GM21619 (cell line): ENCODE data around the gene STX11.

ENCODE experiments used
- ATAC-seq: cut with Tn5 transposase; IDR thresholded peaks from one replicate; pipeline ENCODE4 v1.9.1; 2021; ENCODE audit not compliant: unreplicated experiment

STX11 gene

DNA sequence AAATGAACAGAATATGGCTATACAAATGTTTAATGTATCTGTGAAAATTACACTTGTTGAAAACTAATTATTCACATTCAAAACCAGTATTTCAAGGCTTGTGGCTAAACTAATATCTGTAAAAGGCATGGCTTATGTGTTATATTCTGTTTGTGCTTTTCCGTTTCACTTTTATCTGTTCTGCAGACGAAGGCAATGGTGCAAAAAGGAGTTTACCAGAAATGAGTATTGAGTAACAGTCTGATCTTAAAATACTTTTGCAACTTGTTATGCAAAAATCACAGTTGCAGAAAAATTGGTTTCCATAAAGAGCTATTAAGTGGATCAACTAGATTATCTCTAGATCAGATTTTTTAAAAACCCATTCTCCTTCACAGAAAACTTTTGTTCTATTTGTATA, 9.4 kb upstream of the STX11 start:
- peak; percentile 76 for ATAC-seq

DNA sequence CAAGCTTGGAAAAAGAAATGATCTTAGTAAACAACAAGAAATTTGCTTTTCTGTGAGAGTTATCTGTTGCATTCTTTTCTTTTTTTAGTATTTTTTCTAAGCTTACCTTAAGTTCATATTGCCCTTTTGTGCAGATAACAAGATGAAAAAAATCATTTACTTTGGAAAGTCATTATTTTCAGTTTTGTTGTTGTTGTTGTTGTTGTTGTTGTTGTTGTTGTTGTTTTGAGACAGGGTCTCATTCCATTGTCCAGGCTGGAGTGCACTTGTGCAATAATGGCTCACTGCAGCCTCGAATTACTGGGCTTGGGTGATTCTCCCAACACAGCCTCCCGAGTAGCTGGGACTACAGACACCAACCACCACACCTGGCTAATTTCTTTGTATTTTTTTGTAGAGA, 8.8 kb upstream of the STX11 start:
- no peak for ATAC-seq

DNA sequence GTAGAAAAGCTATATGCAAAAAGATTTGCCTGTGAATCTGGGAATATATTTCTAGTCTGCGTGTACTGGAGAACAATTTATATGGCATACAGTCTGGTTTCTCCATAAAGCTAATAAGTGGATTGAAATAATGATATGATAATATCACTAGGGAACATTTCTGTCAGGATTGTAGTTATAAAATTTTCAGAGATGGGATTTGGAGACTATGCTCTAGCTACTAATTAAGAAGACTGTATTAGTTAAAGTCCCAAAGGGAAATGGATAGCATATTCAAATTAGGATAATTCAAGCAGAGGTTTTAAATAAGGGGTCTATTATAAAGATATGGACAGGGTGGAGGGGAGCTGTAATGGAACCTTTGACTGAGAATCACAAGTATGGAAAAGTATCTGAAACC, 7.2 kb upstream of the STX11 start:
- no peak for ATAC-seq

DNA sequence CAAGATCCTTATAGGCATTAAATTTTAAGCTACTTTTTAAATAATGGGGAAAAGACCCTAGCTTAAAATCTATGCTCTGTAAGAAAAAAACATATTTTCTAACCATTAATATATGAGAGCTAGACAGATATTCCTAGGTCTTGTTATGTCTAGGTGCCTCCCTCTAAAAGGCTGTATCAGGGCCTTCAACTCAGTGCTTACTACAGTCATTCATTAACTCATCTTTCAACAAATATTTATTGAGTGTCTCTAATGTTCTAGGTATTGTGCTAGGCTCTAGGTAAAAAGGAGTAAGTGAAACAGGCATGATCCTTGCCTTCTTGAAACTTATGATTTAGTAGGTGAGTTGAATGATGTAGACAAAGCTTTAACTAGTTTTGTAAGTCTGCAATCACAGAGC, 6.4 kb upstream of the STX11 start:
- no peak for ATAC-seq

DNA sequence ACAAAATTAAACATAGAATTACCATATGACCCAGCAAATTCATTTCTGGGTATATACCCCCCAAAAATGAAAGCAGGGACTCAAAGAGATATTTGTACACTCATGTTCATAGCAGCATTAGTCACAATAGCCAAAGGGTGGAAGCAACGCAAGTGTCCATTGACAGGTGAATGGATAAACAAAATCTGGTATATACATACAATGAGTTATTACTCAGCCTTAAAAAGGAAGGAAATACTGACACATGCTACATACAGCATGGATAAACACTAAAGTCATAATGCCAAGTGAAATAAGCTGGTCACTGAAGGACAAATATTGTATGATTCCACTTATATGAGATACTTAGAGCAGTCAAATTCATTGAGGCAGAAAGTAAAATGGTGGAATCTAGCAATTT, 5.3 kb upstream of the STX11 start:
- ATAC-seq: no peak

DNA sequence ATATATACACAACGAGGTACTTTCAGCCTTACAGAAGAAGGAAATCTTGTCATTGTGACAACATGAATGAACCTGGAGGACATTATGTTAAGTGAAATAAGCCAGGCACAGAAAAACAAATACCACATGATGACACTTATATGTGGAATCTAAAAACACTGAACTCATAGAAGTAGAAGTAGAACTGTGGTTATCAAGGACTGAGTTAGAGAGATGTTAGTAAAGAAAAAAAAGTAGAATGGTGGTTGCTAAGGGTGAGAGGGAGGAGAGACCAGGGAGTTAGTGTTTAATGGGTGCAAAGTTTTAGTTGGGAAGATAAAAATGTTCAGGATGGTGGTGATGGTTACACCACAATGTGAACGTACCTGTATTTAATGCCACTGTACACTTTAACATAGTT, 4.8 kb upstream of the STX11 start:
- no peak for ATAC-seq

DNA sequence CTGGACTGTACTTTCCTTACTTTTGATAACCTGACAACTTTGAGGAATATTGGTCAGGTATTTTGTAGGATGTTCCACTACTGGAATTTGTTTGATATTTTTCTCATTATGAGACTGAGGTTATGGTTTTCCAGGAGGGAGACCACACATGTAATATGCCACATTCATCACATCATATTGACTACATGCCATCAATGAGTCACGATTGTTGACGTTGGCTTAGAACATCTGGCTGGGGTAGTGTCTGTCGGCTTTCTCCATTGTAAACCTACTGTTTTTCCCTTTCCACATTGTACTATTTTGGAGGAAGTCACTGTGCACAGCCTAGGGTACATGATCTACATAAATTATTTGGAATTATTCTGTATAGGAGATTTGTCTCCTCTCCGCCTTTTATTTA, 1.4 kb upstream of the STX11 start:
- no peak for ATAC-seq

DNA sequence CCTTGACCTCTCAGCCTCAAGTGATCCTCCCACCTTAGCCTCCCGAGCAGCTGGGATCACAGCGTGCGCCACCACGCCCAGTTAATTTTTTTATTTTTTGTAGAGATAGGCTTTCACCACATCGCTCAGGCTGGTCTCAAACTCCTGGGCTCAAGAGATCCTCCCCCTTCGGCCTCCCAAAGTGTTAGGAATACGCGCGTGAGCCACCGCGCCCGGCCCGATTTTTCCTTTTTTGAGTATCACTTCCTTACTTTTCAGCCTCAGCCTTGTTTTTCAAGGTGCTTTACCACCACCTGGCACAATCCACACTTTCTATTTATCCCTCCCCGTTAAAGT, 791 bp upstream of the STX11 start:
- ATAC-seq: no peak

DNA sequence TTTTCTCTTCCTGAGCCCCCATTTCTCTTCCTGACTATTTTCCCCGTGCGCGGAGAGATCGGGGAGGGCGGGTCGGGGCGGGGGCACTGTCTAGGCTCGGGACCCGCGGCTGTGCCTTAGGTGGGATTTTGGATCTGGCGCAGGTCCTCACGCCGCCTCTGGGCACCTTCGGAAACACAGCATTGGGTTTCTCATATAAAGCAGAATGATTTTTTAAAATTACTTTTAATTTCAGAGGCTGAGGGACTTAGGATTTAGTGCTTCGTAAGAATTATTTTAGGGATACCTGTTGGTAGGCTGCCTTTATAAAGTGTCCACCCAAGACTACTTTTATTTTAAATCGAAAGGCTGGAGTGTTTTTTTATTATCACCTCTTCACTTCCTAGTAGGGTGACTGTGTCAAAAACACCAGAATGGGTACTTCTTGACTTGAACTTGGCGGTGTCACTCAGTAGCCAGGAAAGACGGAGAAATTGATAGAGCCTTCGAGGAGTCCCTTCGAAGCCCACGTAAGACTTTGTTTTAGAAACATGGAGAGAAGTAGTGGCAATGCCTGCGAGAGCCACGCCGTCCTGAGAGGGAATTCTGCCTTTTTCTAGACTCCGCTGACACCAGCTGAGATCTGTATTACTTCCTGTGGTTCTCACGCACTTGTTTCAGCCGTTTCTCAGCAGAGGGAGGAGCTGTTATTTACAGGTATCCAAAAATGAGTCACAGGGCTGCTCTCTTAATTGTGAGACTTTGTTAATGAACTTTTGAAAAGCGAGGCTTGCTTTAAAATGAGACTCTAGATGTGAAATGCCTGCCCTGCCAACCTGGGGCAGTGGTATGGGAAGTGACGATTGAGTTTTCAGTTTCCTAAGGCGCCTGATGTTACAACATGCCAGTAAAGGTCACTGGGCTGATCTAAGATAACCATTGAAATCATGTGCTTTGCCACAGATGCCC, 667 bp downstream of the STX11 start:
- ATAC-seq: peak; percentile 62

DNA sequence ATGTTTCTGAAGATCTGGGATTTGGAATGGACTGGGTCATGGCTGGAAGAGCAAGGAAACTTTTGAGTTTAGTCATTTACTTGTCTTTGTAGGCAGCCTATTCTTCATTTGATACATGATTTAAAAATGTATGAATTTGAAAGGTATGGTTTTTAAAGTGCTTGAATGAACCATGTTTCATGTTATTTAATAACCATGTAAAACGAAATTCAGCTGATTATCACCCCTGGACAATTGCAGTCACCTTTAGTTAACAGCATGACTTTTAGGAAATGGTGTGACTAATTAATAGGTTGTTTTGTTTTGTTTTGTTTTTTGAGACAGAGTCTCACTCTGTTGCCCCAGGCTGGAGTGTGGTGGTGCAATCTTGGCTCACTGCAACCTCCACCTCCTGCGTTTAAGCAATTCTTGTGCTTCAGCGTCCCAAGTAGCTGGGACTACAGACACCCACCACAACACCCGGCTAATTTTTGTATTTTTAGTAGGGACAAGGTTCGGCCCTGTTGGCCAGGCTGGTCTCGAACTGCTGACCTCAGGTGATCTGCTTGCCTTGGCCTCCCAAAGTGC, 2.1 kb downstream of the STX11 start:
- ATAC-seq: no peak

DNA sequence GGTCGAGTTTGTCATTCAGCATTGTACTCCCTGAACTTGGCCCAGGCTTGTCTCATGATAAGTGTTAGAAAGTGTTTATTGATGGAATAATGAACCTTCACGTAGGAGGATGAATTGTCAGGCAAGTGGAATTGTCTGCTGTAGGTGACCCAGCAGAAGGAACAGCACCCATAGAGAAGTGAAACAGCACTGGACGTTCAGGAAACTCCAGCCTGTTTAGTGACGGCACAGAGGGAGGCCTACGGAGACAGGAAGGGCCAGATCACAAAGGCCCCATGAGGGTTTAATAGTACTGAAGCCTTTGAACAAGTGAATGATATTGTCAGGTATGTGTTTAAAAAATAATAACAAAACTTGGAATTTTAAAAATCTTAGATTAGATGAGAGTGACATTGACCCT, 2.9 kb downstream of the STX11 start:
- ATAC-seq: no peak

DNA sequence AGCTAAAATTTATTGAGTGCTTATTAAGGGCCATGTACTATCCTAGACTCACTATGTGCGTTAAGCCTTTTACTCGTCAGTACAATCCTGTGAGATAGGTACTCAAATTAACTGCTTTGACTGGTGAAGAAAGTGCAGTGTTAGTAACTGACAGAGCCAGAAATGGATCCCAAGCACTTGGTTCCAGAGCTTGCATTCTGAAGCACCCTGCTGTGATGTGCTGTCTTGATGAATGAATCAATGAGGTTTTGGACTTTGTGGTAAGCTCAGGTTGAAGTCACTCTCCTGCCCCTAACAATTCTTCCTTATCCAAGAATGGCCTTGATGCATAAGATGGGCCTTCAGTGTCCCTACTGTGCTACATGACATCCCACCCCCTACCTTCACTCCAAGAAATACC, 3.7 kb downstream of the STX11 start:
- no peak for ATAC-seq

DNA sequence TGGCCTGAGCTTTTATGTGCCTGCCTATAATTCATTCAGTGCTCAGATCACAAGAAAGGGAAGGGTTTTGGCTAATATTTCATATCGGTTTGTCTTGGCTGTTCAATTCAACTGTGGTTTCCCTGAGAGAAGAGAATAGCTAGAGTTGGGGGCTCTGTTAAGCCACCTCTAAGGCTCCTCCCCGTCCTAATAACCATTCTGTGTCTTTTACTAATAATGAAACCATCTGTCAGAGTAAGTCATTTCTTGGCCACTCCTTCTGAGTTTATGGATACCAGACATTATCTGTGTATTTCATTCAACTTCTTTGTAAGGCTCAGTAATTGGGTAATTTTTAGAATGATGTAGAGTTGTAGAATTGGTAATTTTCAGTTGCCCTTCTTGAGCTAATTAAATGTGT, 5.2 kb downstream of the STX11 start:
- peak; percentile 49 for ATAC-seq

DNA sequence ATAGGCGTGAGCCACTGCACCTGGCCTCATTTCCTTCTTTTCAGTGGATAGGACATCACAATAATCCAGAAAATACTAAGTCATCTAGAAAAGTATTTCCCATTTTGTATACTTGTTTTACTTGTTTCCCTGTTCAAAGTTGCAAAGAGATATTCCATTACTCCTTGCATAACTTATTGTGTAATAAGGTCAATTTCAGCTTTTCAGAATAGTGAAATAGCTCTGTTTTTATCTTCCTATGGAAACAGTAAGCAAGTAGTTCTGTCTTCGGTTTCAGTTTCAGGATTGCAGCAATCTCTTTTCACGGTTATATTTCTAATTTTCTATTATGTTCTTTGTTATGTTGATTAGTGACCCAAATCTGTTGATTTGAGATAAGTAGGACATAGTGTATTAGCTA, 6.0 kb downstream of the STX11 start:
- ATAC-seq: peak; percentile 33

DNA sequence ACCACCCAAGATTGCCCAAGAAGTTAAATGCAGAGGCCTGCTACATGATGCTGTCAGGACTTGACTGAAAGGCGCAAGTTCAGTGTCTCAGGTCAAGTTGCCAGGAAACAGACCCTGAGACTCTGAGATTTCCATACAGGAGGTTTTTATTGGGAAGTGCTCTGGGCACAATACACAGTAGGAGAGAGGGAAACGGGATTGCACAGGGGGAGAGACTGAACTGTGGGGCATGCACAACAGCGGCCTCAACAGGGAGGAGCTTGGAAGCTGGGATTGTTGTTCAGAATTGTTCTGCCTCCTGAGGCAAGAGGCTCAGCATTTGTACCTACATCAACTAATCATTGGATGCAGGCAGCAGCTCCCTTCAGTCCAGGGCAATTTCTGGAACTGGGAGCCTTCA, 6.7 kb downstream of the STX11 start:
- no peak for ATAC-seq

DNA sequence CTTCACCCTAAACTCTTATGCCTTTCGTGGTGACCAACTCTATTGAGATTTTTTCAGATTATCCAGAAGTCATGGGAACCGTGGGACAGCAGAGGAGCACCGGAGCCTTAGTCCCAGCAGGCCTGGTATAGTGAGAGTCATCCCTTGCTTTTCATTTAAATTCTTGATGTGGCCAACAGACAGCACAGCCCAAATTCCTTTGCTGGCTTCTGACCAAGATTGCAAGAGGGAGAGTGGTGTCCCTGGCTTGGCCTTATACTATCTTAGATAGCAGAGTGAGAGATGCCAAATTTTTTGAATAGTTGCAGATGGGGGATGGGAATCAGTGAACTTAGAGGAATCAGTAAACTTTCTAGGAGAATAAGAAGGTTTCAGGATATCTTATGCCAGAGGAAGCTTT, 7.8 kb downstream of the STX11 start:
- no peak for ATAC-seq

DNA sequence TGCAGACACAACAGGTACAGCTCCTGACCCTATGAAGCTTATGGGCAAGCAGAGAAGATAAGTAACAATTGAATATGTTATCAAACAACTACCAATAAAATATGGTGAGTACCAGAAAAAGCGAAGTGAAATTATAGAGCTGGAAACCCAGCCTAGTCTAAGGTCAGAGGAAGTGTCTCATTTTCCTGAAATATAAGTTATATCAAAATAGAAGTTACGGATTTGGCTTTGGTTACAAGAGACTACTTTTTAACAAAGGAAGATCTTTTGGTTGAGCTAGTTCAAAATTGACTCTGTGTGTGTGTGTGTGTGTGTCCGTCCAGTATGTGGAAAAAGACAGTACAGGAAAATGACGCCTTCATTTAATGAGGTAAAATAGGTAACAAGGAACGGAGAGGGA, 8.9 kb downstream of the STX11 start:
- no peak for ATAC-seq

DNA sequence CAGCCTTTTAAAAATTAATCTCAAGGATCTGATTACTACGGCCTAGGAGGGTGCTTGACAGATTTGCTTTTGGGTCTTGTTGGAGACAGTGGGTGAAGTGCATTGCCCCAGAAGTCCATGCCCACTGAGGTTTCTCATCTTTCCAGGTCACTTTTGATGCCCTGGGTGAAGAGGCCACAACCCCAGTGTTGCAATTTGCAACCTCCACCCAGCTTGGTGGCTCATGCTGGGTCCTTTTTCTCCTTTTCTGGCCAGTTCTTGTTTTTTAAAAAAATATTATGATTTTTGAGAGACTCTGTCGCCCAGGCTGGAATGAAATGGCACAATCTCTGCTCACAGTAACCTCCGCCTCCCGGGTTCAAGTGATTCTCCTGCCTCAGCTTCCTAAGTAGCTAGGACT, 9.4 kb downstream of the STX11 start:
- ATAC-seq: no peak

DNA sequence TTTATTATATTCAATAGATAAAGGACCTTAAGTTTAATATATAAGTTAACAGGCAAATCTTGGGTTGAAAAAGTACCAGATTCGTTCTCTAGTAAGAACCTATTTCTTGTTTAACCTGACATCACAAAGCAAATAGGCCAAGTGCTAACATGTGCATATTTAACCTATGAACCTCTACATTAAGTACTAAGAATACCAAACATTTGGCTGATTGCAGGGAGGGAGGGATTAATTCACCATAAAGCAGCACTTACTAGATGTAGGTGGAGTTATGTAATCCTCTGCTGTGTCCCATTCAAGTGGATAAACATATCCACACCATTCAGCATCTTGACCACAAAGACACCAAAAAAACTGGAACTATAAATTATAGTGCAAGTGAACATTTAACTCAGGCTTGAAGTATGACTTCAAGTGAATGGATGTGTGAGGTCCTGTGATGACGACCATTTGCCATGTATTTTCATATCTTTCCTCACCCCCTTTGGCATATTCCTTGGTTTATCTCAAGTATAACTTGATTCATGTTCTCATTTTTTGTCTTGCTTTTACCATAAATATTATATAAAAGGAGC, 10.2 kb downstream of the STX11 start:
- ATAC-seq: no peak

DNA sequence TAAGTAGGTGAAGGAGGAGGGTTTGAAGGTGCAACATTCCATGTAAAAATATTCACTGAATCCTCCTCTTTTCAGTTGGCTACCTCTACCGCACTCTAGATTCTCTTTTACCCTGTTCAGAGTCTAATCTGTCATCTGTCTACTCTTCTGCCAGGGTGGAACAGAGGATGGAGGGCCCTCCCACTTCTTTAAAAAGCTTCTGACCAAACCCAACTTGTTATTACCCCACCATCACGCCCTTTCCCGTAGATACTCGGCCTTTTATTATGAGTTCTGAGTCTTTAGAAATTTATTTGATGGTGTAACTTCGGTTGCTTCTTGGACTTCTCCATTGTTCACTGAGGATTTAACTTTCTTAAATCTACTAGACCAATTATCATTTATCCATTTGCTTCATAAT, 11.7 kb downstream of the STX11 start:
- no peak for ATAC-seq

DNA sequence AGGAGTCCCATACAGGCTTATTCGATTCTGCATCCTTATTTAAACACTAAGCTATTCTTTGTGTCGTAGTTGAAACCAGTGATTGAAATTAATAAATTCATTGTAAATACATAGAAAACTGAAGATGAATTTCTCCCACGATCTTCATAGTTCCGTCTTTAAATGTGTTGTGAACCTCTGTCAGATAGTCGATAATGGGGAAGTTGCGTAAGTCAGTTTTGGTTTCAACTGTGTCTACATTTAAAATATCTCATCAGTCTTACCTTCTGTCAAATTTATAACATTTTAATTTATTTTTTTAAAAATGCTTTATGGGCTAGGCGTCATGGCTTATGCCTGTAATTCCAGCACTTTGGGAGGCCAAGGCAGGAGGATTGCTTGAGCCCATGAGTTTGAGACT, 12.7 kb downstream of the STX11 start:
- peak; percentile 74 for ATAC-seq

DNA sequence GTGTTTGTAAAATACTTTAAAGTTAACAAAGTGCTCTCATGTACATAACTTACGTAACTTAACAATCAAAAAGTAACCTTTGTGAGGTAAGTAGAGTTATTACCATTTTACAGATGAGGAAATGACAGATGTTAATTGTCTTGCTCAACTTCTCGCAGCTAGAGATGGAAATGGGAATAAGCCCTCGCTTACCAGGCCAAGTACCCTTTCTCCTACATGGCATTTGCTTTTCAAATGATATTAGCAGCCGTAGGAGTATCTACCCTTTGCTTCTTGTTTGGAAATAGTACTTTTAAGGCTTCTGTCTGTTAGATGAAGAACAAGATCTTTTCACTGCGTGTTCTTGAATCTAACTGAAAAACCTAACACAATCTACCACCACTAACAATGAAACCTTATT, 15.5 kb downstream of the STX11 start:
- no peak for ATAC-seq

DNA sequence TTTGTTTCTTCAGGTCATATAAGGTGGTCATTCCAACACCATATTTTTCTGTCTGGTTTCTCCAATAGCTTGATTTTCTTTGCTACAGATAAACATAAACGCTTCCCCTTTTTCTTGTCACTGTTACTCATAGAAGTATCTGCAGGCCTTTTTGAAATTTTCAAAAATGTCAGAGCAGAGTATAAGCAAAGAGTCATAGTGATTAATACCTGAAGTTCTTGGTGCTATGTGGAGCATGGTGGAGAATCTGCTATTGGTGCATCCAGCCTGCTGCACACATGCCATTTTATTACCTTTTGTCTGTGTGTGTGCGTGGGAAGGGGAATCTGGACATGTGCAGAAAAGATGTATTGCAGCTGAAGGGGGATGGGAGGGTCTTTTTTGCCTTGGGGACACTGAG, 19.7 kb downstream of the STX11 start:
- no peak for ATAC-seq
